ENCODE results near the gene ADAM19.

ADAM19 gene

GRCh38 chr5:157540707-157541446, 34.7 kb downstream of the ADAM19 start:
- H3K4me3 ChIP-seq (ENCODE audit: low read length) = no peak overlapping the region
- H3K4me1 ChIP-seq (ENCODE audit: control insufficient read depth, insufficient read depth, low read length) = 0 out of 2 replicates have a peak, but pooled peaks cover 2% of the 10 kb centered on the region
- WGBS (ENCODE audit: insufficient coverage, insufficient read length) = 100% methylated on average over 1 of the region's 11 CpGs
- H3K27me3 ChIP-seq (ENCODE audit: control insufficient read depth, insufficient read depth, low read length) = no peaks in the 10 kb centered on the region
- no peaks in the 10 kb centered on the region for H3K9me3 ChIP-seq (ENCODE audit: control insufficient read depth, insufficient read depth, low read length)
- no peaks in the 10 kb centered on the region for H3K36me3 ChIP-seq (ENCODE audit: control insufficient read depth, insufficient read depth, low read length)
- no peak for DNase-seq (ENCODE audit: low read depth, low spot score)
- no peak overlapping the region for H3K27ac ChIP-seq (ENCODE audit: low read length)

- Histone ChIP-seq H3K4me1 (ENCODE audit: control insufficient read depth, insufficient read depth, low read length) (0 out of 2 replicates have a peak, but pooled peaks cover 2% of the 10 kb centered on the region), H3K9me3 (ENCODE audit: control insufficient read depth, insufficient read depth, low read length) (no peaks in the 10 kb centered on the region), H3K27ac (ENCODE audit: low read length) (no peak overlapping the region), H3K36me3 (ENCODE audit: control insufficient read depth, insufficient read depth, low read length) (no peaks in the 10 kb centered on the region), H3K4me3 (ENCODE audit: low read length) (no peak overlapping the region), H3K27me3 (ENCODE audit: control insufficient read depth, insufficient read depth, low read length) (no peaks in the 10 kb centered on the region)
- WGBS (ENCODE audit: insufficient coverage, insufficient read length) = no CpG with 5 or more reads among the region's 2 CpGs
- DNase-seq (ENCODE audit: low read depth, low spot score) = no peak
These were observed 35.5 kb downstream of the ADAM19 start for GRCh38 chr5:157540124-157540523.

GRCh38 chr5:157539503-157540022, 36.0 kb downstream of the ADAM19 start:
- Histone ChIP-seq H3K27me3 (ENCODE audit: control insufficient read depth, insufficient read depth, low read length) (no peaks in the 10 kb centered on the region), H3K4me1 (ENCODE audit: control insufficient read depth, insufficient read depth, low read length) (0 out of 2 replicates have a peak, but pooled peaks cover 2% of the 10 kb centered on the region), H3K36me3 (ENCODE audit: control insufficient read depth, insufficient read depth, low read length) (no peaks in the 10 kb centered on the region), H3K27ac (ENCODE audit: low read length) (no peak overlapping the region), H3K4me3 (ENCODE audit: low read length) (no peak overlapping the region), H3K9me3 (ENCODE audit: control insufficient read depth, insufficient read depth, low read length) (no peaks in the 10 kb centered on the region)
- no peak for DNase-seq (ENCODE audit: low read depth, low spot score)
- no CpG with 5 or more reads among the region's 4 CpGs for WGBS (ENCODE audit: insufficient coverage, insufficient read length)

GRCh38 chr5:157538311-157538710, 37.3 kb downstream of the ADAM19 start:
- H3K9me3 ChIP-seq (ENCODE audit: control insufficient read depth, insufficient read depth, low read length) = no peaks in the 10 kb centered on the region
- H3K36me3 ChIP-seq (ENCODE audit: control insufficient read depth, insufficient read depth, low read length) = no peaks in the 10 kb centered on the region
- no CpG with 5 or more reads among the region's 6 CpGs for WGBS (ENCODE audit: insufficient coverage, insufficient read length)

GRCh38 chr5:157535042-157535865, 40.3 kb downstream of the ADAM19 start:
- no peaks in the 10 kb centered on the region for H3K27me3 ChIP-seq (ENCODE audit: control insufficient read depth, insufficient read depth, low read length)
- H3K27ac ChIP-seq (ENCODE audit: low read length) = no peak overlapping the region
- DNase-seq (ENCODE audit: low read depth, low spot score) = no peak
- no peaks in the 10 kb centered on the region for H3K9me3 ChIP-seq (ENCODE audit: control insufficient read depth, insufficient read depth, low read length)
- no peaks in the 10 kb centered on the region for H3K36me3 ChIP-seq (ENCODE audit: control insufficient read depth, insufficient read depth, low read length)
- WGBS (ENCODE audit: insufficient coverage, insufficient read length) = no CpG with 5 or more reads among the region's 6 CpGs
- no peak overlapping the region for H3K4me3 ChIP-seq (ENCODE audit: low read length)
- H3K4me1 ChIP-seq (ENCODE audit: control insufficient read depth, insufficient read depth, low read length) = no peaks in the 10 kb centered on the region

More at GRCh38 chr5:157538311-157538710, 37.3 kb downstream of the ADAM19 start:
- Histone ChIP-seq H3K27me3 (ENCODE audit: control insufficient read depth, insufficient read depth, low read length) (no peaks in the 10 kb centered on the region), H3K4me3 (ENCODE audit: low read length) (no peak overlapping the region), H3K4me1 (ENCODE audit: control insufficient read depth, insufficient read depth, low read length) (0 out of 2 replicates have a peak, but pooled peaks cover 2% of the 10 kb centered on the region), H3K27ac (ENCODE audit: low read length) (no peak overlapping the region)
- DNase-seq (ENCODE audit: low read depth, low spot score) = no peak

GRCh38 chr5:157533011-157533481, 42.5 kb downstream of the ADAM19 start:
- DNase-seq (ENCODE audit: low read depth, low spot score) = no peak
- Histone ChIP-seq H3K4me1 (ENCODE audit: control insufficient read depth, insufficient read depth, low read length) (peaks cover 1% of the 10 kb centered on the region; the same call in 1 of the 2 replicates), H3K36me3 (ENCODE audit: control insufficient read depth, insufficient read depth, low read length) (no peaks in the 10 kb centered on the region), H3K9me3 (ENCODE audit: control insufficient read depth, insufficient read depth, low read length) (no peaks in the 10 kb centered on the region), H3K27ac (ENCODE audit: low read length) (no peak overlapping the region), H3K4me3 (ENCODE audit: low read length) (no peak overlapping the region), H3K27me3 (ENCODE audit: control insufficient read depth, insufficient read depth, low read length) (no peaks in the 10 kb centered on the region)
- no CpG with 5 or more reads among the region's 7 CpGs for WGBS (ENCODE audit: insufficient coverage, insufficient read length)

GRCh38 chr5:157532022-157532421, 43.6 kb downstream of the ADAM19 start:
- no CpG with 5 or more reads among the region's 5 CpGs for WGBS (ENCODE audit: insufficient coverage, insufficient read length)
- DNase-seq (ENCODE audit: low read depth, low spot score) = no peak
- Histone ChIP-seq H3K27ac (ENCODE audit: low read length) (no peak overlapping the region), H3K27me3 (ENCODE audit: control insufficient read depth, insufficient read depth, low read length) (no peaks in the 10 kb centered on the region), H3K4me3 (ENCODE audit: low read length) (no peak overlapping the region), H3K9me3 (ENCODE audit: control insufficient read depth, insufficient read depth, low read length) (no peaks in the 10 kb centered on the region), H3K36me3 (ENCODE audit: control insufficient read depth, insufficient read depth, low read length) (no peaks in the 10 kb centered on the region), H3K4me1 (ENCODE audit: control insufficient read depth, insufficient read depth, low read length) (peaks cover 1% of the 10 kb centered on the region; the same call in 1 of the 2 replicates)

GRCh38 chr5:157530226-157530972, 45.2 kb downstream of the ADAM19 start:
- Histone ChIP-seq H3K4me3 (ENCODE audit: low read length) (no peak overlapping the region), H3K27me3 (ENCODE audit: control insufficient read depth, insufficient read depth, low read length) (no peaks in the 10 kb centered on the region), H3K27ac (ENCODE audit: low read length) (no peak overlapping the region), H3K36me3 (ENCODE audit: control insufficient read depth, insufficient read depth, low read length) (no peaks in the 10 kb centered on the region), H3K4me1 (ENCODE audit: control insufficient read depth, insufficient read depth, low read length) (peaks cover 1% of the 10 kb centered on the region; the same call in 1 of the 2 replicates), H3K9me3 (ENCODE audit: control insufficient read depth, insufficient read depth, low read length) (no peaks in the 10 kb centered on the region)
- no peak for DNase-seq (ENCODE audit: low read depth, low spot score)
- WGBS (ENCODE audit: insufficient coverage, insufficient read length) = no CpG with 5 or more reads among the region's 13 CpGs

GRCh38 chr5:157529002-157529401, 46.6 kb downstream of the ADAM19 start:
- Histone ChIP-seq H3K4me1 (ENCODE audit: control insufficient read depth, insufficient read depth, low read length) (peaks cover 1% of the 10 kb centered on the region; the same call in 1 of the 2 replicates), H3K27me3 (ENCODE audit: control insufficient read depth, insufficient read depth, low read length) (no peaks in the 10 kb centered on the region), H3K36me3 (ENCODE audit: control insufficient read depth, insufficient read depth, low read length) (no peaks in the 10 kb centered on the region), H3K27ac (ENCODE audit: low read length) (no peak overlapping the region), H3K4me3 (ENCODE audit: low read length) (no peak overlapping the region), H3K9me3 (ENCODE audit: control insufficient read depth, insufficient read depth, low read length) (no peaks in the 10 kb centered on the region)
- DNase-seq (ENCODE audit: low read depth, low spot score) = no peak
- no CpG with 5 or more reads among the region's 1 CpG for WGBS (ENCODE audit: insufficient coverage, insufficient read length)

All from iPS DF 6.9 (cell line).